ENCODE results near the gene INPP4B. TPM values are rescaled to one million over a fixed set of nuclear protein-coding genes. Genes with fewer than 3 reads are reported as not detected.

Gene INPP4B
- polyA plus RNA-seq, 1 donor: 40.6 TPM

- no peak for DNase-seq
Observed at GRCh38 chr4:142065086-142065647, 780.9 kb downstream of the INPP4B start.

DNA sequence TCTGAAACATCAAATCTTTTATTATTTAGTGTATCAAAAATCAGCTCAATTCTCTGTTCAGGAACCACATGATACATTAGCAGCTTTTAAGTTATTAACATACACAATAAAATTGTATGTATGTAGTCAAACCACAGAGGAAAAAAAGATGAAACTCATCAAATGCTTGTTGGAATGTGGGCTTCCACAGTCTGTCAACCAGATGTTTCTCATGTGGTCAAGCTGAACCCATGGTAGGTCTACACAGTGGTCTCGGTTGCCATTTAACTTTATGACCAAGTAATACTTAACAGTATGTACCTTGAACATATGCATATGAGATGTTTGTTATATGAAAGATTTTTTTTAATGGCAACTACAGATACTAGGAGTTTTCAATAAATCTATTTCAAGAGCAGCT lies 781.9 kb downstream of the INPP4B start:
- no peak for DNase-seq

GRCh38 chr4:142045996-142046395 lies 800.1 kb downstream of the INPP4B start:
- DNase-seq: no peak

DNA sequence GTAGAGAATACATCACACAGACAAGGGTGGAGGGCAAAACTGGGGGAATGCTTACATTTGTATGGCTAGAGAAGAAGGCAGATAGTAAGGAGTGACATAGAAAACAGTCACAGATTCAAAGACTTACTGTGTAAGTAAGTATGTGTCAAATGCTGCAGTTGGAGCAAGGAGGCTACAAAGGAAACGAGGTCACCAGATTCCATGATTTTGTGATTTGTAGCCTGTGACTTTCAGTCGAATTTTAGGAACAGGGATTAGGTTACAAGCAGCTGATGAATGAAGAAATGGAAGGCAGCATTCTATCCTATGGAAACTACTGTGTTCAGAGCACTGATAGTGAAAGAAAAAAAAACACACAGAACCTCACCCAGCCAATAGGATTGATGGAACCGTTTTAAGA lies 801.8 kb downstream of the INPP4B start:
- DNase-seq: no peak

- DNase-seq: no peak
Observed at GRCh38 chr4:142043509-142043908, 802.6 kb downstream of the INPP4B start.

DNA sequence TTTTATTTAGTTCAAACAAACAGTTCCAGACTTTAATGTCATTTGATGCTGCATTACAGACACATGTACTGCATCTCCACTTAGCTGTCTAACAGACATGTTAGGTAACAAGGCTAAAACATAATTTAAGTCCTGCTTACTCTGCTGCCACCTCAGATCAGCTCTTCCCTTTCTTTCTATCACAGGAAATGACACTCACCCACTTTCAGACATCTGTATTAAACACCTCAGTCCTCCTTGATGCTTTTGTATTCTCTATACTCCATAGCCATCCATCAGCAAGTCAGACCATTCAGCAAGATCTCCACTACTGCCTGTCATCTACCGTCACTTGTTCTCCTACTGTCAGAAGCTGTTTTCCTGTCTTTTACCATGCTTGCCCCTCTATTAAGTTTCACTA lies 804.3 kb downstream of the INPP4B start:
- no peak for DNase-seq

DNA sequence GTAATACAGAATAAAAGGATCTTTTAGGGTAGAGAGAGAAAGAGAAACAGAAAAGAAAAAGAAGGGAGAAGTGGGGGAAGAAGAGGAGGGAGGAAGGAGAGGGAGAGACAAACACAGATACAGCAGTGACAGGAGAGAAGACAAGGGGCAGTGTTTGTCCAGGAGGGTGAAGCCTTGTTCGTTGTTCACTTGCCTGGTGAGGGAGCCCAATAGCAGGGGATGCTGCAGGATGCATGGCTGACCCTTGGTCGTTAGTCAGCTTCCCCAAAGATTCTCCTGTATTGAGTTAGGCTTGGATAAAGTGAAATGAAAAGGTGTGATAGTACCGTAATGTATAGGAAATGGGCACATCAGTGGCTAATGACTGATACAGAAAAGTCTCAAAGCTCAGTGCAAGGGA lies 806.1 kb downstream of the INPP4B start:
- DNase-seq: no peak

GRCh38 chr4:142036795-142037583 lies 809.1 kb downstream of the INPP4B start:
- no peak for DNase-seq

DNA sequence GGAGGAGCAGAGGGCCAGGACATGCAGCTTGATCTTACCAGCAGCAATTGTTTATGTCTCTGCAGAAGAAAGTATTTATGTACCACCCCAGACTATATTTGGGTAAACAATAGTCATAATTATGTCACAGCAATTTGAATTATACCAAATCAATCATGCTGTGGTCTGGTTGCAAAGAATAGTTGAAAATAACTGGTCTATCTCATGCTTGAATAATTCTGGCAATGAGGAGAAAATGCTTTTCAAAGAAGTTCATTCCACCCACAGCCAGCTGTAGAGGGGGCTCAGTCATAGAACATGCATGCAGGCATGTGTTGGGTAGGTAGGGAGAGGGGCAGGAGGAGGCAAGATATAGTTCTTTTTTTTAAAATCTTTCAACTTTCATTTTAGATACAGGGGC lies 810.5 kb downstream of the INPP4B start:
- DNase-seq: no peak

DNA sequence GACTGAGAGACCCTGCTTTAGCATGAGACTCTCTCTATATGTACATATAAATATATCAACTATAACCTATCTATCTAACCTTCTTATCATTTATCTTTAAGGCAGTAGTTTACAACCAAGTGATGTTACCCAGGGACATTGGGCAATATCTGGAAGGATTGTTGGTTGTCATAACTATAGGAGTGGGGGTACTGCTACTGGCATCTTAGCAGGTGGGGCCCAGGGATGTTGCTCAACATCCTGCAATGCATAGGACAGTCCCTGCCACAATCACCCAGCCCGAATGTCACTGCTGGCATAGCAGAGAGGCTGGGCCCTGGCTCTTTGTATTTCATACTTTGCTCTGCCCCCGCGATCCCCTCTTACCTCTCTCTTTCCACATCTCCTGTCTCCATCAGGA lies 812.0 kb downstream of the INPP4B start:
- DNase-seq: no peak

- no peak for DNase-seq
Observed at GRCh38 chr4:142030010-142030409, 816.1 kb downstream of the INPP4B start.

GRCh38 chr4:142021761-142022160 lies 824.3 kb downstream of the INPP4B start:
- no peak for DNase-seq

DNA sequence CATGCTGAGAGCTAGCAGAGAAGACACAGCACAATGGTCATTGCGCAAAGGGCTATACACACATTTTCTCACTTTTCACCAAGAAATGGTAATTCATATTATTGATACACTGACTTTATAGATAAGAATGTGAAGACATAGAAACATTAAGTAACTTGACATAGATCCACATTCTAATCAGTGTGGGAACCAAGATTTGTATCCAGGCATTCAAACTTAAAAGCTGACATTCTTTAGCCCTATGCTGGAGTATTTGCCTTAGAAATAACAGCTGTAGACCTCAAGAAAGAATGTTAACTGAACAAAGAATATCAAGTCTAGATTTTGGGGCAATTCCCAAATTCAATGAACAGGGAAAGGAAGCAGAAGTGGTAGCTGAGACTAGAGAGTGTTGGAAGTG lies 824.9 kb downstream of the INPP4B start:
- no peak for DNase-seq

DNA sequence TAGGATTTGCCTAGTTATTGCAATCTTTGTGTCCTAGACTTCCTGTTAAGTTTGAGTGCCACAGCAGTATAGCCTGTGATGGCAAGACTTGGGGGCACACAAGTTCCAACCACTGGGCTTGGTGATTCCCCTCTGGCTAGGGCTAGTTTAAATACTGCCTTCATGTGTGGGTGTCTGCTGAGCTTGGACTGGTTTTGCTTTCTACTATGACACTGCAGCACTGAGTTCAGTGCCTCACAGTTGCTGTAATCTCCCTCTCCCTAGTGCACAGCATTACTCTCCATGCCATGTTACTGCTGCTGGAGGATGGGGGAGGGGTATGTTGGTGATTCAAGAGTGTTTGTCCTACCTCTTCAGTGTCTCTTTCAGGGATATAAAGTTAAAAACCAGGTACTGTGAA lies 830.1 kb downstream of the INPP4B start:
- DNase-seq: no peak

DNA sequence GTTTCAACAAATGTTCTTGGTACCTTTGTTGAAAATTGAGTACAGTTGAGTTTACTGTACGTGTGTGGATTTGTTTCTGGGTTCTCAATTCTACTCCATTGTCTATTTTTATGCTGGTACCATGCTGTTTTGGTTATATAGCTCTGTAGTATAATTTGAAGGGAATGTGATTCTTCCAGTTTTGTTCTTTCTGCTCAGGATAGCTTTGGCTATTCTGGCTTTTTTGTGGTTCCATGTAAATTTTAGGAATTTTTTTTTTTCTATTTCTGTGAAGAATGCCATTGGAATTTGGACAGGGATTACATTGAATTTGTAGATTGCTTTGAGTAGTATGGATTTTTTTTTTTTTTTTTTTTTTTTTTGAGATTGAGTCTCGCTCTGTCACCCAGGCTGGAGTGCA lies 836.4 kb downstream of the INPP4B start:
- no peak for DNase-seq

DNA sequence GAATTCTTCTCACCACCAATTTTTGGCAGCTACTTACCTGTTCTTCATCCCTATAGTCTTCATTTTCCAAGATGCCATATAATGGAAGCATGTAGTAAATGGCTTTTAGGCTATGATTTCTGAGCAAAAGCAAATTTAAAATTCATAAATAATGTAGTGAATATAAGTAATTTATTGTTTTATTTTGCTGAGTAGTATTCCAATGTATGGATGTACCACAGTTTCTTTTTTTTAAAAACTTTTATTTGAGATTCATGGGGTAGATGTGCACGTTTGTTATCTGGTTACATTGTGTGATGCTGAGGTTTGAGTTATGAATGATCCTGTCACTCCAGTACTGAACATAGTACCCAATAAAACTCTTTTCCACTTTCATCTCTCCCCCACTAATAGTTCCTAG lies 840.6 kb downstream of the INPP4B start:
- no peak for DNase-seq

GRCh38 chr4:141999446-142000143 lies 846.5 kb downstream of the INPP4B start:
- DNase-seq: no peak

DNA sequence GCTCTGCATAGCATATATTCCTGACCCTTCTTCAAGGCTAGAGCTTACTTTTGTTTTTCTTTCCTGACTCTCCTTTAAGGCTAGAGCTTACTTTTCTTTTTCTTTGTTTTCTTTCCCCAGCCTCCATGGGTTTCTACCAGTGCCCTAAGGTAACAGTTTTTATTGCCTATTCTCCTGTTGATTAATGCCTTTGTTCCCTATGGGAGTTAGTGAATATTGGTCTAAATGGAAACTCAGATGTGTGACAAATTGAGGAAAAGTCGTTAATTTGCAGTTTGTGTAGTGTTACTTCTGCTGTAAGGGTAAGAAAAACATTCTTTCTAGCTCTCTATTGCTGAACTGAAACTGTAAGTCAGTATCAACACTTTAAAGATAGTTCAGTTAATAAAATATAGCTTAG lies 851.0 kb downstream of the INPP4B start:
- DNase-seq: no peak

GRCh38 chr4:141977433-141977832 lies 868.7 kb downstream of the INPP4B start:
- DNase-seq: no peak
